AG10803 (cell line): ENCODE results near the gene NCOA4.

ENCODE experiments used
- DNase-seq: peaks from one replicate; pipeline ENCODE4 v3.0.0; 2010; ENCODE audit warnings: low read depth
- H3K4me3 ChIP-seq: 2 replicates; pipeline ENCODE4 v1.5.1; 2011; ENCODE audit warnings: mild to moderate bottlenecking, low read length, control low read depth
- TF ChIP-seq, protein P1 (sequence below): conservative IDR thresholded peaks from 2 replicates; pipeline ENCODE4 v1.5.1; 2011; ENCODE audit warnings: mild to moderate bottlenecking, low read length, control low read depth, inconsistent platforms

NCOA4 gene

GRCh38 chr10:46025406-46025805 lies 5.0 kb downstream of the NCOA4 start:
- no peak overlapping the region for H3K4me3 ChIP-seq
- DNase-seq = no peak
- TF ChIP-seq, protein P1, sequence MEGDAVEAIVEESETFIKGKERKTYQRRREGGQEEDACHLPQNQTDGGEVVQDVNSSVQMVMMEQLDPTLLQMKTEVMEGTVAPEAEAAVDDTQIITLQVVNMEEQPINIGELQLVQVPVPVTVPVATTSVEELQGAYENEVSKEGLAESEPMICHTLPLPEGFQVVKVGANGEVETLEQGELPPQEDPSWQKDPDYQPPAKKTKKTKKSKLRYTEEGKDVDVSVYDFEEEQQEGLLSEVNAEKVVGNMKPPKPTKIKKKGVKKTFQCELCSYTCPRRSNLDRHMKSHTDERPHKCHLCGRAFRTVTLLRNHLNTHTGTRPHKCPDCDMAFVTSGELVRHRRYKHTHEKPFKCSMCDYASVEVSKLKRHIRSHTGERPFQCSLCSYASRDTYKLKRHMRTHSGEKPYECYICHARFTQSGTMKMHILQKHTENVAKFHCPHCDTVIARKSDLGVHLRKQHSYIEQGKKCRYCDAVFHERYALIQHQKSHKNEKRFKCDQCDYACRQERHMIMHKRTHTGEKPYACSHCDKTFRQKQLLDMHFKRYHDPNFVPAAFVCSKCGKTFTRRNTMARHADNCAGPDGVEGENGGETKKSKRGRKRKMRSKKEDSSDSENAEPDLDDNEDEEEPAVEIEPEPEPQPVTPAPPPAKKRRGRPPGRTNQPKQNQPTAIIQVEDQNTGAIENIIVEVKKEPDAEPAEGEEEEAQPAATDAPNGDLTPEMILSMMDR = no peak

- TF ChIP-seq, protein P1 = no peak
- peak; percentile 9 for DNase-seq
- H3K4me3 ChIP-seq = no peak overlapping the region
Observed at GRCh38 chr10:46024948-46025347, 5.5 kb downstream of the NCOA4 start.

DNA sequence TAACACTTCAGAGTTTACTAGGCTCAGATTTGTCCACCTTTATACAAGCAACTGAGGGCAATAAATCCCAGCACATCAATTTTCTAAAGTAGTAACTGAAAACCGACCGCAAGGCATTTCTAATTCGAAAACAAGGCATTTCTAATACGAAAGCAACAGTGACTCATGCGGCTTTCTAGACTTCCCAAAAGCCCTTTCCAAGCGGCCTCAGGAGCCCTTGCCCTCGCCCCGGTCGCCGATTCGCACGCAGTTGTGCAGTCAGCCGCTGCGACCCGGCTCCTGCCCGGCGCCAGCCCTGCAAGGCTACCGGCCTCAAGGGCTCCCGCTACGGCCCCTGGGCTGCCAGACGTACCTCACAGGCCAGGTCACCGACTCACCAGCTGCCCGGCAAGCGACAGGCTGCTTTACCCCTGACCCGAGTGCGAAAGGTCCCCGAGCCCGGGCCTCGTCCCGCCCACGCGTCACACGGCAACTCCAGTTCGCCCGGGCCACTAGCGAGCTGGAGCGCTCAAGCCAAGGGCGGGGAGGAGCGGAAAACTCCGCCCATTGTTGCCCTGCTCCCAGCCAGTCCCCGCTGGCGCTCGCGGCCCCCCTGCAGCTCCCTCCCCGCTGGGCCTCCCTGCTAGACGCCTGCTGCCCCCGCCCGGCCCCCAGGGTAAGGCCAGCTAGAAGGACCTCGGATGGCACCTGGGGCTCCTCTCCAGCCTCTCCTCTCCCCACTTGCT lies 7.3 kb downstream of the NCOA4 start:
- TF ChIP-seq, protein P1 = peak; percentile 33
- peak; percentile 92 for DNase-seq
- peak overlapping the region; percentile 81 for H3K4me3 ChIP-seq

DNA sequence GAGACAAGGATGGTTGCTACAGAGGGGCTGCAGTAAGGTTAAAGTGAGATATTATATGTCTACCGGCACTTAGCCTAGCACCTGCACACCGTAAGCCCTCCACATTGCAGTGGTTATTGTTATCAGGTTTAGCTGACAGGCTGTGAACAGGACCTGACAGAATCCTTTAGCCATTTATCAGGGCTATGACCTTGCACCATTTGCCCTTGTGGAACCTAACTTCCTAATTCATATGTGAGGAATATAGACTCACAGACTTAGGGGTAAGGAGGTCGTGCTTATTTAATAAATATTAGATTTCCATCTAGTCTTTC lies 10.1 kb downstream of the NCOA4 start:
- TF ChIP-seq, protein P1 = no peak
- H3K4me3 ChIP-seq = no peak overlapping the region
- DNase-seq = no peak

- TF ChIP-seq, protein P1 = no peak
- H3K4me3 ChIP-seq = no peak overlapping the region
- no peak for DNase-seq
Observed at GRCh38 chr10:46019569-46020343, 10.7 kb downstream of the NCOA4 start.

DNA sequence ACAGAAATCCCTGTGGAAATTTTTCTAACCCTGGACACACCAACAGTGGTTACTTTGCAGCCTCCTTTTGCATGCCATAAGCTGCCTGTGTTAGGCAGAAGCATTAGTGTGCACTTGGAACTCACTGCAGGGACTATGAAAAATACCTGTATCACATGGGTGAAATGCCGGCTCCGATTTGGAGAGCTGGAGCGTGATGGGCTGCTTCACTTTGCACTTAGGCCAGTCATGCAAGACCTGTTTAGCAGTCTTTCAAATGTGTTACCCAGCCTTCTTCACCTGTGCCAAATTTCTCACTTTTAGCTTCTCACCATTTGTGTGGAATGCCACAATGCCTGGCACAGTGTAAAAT lies 11.3 kb downstream of the NCOA4 start:
- TF ChIP-seq, protein P1 = no peak
- no peak overlapping the region for H3K4me3 ChIP-seq
- DNase-seq = no peak
